Astrocyte (in vitro differentiated cells and primary cell): ENCODE measurements around the gene IGF2BP2. TPM values are rescaled to one million over a fixed set of nuclear protein-coding genes. Genes with fewer than 3 reads are reported as not detected.
"Not testable (repeated sequence)": the region's sequence is repeated elsewhere in the genome, so short reads cannot be mapped to it uniquely, and the experiment has no call there.

Experiments
- DNase-seq: peaks from one replicate; pipeline ENCODE4 v3.0.0-alpha.2; 2010; ENCODE audit warnings: low read depth
- FAIRE-seq: peaks from 2 replicates; lab custom pipeline; 2011; peaks lifted over from hg19 to GRCh38; lab: Jason Lieb, UNC
- H2AFZ ChIP-seq: 2 replicates; pipeline ENCODE4 v1.6.0; 2012; ENCODE audit warnings: low read depth, low read length, inconsistent platforms
- H3K27ac ChIP-seq: 2 replicates; pipeline ENCODE4 v1.5.1; 2011; ENCODE audit warnings: low read depth, low read length, inconsistent platforms
- H3K27me3 ChIP-seq: 2 replicates; pipeline ENCODE4 v1.6.0; 2011; ENCODE audit warnings: low read length, inconsistent platforms; ENCODE audit not compliant: insufficient read depth
- H3K36me3 ChIP-seq: 2 replicates; pipeline ENCODE4 v1.5.1; 2011; ENCODE audit warnings: low read length, inconsistent platforms; ENCODE audit not compliant: insufficient read depth
- H3K4me1 ChIP-seq: 2 replicates; pipeline ENCODE4 v1.5.1; 2011; ENCODE audit warnings: low read length, inconsistent platforms; ENCODE audit not compliant: insufficient read depth
- H3K4me2 ChIP-seq: 2 replicates; pipeline ENCODE4 v1.6.0; 2012; ENCODE audit warnings: low read length, inconsistent platforms
- H3K4me3 ChIP-seq: 2 replicates; pipeline ENCODE4 v1.5.1; 2011; ENCODE audit warnings: low read depth, mild to moderate bottlenecking, low read length, inconsistent platforms; ENCODE audit not compliant: insufficient read depth
- H3K79me2 ChIP-seq: 2 replicates; pipeline ENCODE4 v1.6.0; 2012; ENCODE audit warnings: mild to moderate bottlenecking, low read length, inconsistent platforms; ENCODE audit not compliant: insufficient read depth
- H3K9ac ChIP-seq: 2 replicates; pipeline ENCODE4 v1.6.0; 2012; ENCODE audit warnings: mild to moderate bottlenecking, low read length, inconsistent platforms
- H3K9me3 ChIP-seq: 2 replicates; pipeline ENCODE4 v1.5.1; 2012; ENCODE audit warnings: low read depth, mild to moderate bottlenecking, low read length, inconsistent platforms; ENCODE audit not compliant: insufficient read depth
- H4K20me1 ChIP-seq: 2 replicates; pipeline ENCODE4 v1.6.0; 2012; ENCODE audit warnings: low read length, inconsistent platforms; ENCODE audit not compliant: insufficient read depth
- H3K27ac Mint-ChIP-seq: one replicate; pipeline ENCODE4 v1.8.0; 2021; ENCODE audit warnings: mild to moderate bottlenecking, mixed read lengths; ENCODE audit not compliant: unreplicated experiment
- H3K27me3 Mint-ChIP-seq: one replicate; pipeline ENCODE4 v1.8.0; 2021; ENCODE audit warnings: low read depth, mixed read lengths; ENCODE audit not compliant: unreplicated experiment
- H3K36me3 Mint-ChIP-seq: one replicate; pipeline ENCODE4 v1.8.0; 2021; ENCODE audit warnings: low read depth, mixed read lengths; ENCODE audit not compliant: unreplicated experiment
- H3K4me1 Mint-ChIP-seq: one replicate; pipeline ENCODE4 v1.8.0; 2021; ENCODE audit warnings: low read depth, mixed read lengths; ENCODE audit not compliant: unreplicated experiment
- H3K4me3 Mint-ChIP-seq: one replicate; pipeline ENCODE4 v1.8.0; 2021; ENCODE audit warnings: mild to moderate bottlenecking, moderate library complexity, mixed read lengths; ENCODE audit not compliant: unreplicated experiment
- H3K9me3 Mint-ChIP-seq: one replicate; pipeline ENCODE4 v1.8.0; 2021; ENCODE audit warnings: mild to moderate bottlenecking, mixed read lengths; ENCODE audit not compliant: unreplicated experiment
- EZH2 ChIP-seq: IDR thresholded peaks from 2 replicates; pipeline ENCODE4 v1.6.1; 2012; ENCODE audit warnings: mild to moderate bottlenecking, low read length, inconsistent platforms; ENCODE audit not compliant: insufficient read depth
- total RNA-seq: library from RNA; stranded (reverse); gene quantifications from 2 replicates; pipeline ENCODE4 v1.2.1, GENCODE V29; 2021
- TF ChIP-seq, protein P1 (sequence below): IDR thresholded peaks from 2 replicates; pipeline ENCODE4 v1.5.1; 2011; ENCODE audit warnings: low read depth, mild to moderate bottlenecking, inconsistent platforms, low read length, moderate library complexity; ENCODE audit not compliant: insufficient read depth

IGF2BP2 gene
- total RNA-seq, 1 donor from 2014 or later = 162 TPM

GRCh38 chr3:185778094-185778493 is 46.7 kb downstream of the IGF2BP2 start:
- H3K9ac ChIP-seq = no peak overlapping the region
- FAIRE-seq (no peak), DNase-seq (no peak)
- no peaks in the 10 kb centered on the region for H3K36me3 ChIP-seq
- peaks cover 24% of the 10 kb centered on the region for H3K4me1 ChIP-seq
- Mint-ChIP-seq H3K4me3 (no peak overlapping the region), H3K27ac (no peak overlapping the region), H3K36me3 (peaks cover 4% of the 10 kb centered on the region), H3K9me3 (peaks cover 2% of the 10 kb centered on the region), H3K27me3 (no peaks in the 10 kb centered on the region), H3K4me1 (peaks cover 58% of the 10 kb centered on the region)
- H3K4me2 ChIP-seq = no peak overlapping the region
- peaks cover 91% of the 10 kb centered on the region for H3K79me2 ChIP-seq
- no peaks in the 10 kb centered on the region for H3K9me3 ChIP-seq
- H3K4me3 ChIP-seq = no peak overlapping the region
- H3K27me3 ChIP-seq = no peaks in the 10 kb centered on the region
- peaks cover 99% of the 10 kb centered on the region for H4K20me1 ChIP-seq
- H3K27ac ChIP-seq = no peak overlapping the region
- H2AFZ ChIP-seq = no peak overlapping the region
- TF ChIP-seq, protein P1, sequence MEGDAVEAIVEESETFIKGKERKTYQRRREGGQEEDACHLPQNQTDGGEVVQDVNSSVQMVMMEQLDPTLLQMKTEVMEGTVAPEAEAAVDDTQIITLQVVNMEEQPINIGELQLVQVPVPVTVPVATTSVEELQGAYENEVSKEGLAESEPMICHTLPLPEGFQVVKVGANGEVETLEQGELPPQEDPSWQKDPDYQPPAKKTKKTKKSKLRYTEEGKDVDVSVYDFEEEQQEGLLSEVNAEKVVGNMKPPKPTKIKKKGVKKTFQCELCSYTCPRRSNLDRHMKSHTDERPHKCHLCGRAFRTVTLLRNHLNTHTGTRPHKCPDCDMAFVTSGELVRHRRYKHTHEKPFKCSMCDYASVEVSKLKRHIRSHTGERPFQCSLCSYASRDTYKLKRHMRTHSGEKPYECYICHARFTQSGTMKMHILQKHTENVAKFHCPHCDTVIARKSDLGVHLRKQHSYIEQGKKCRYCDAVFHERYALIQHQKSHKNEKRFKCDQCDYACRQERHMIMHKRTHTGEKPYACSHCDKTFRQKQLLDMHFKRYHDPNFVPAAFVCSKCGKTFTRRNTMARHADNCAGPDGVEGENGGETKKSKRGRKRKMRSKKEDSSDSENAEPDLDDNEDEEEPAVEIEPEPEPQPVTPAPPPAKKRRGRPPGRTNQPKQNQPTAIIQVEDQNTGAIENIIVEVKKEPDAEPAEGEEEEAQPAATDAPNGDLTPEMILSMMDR = no peak
- TF ChIP-seq EZH2 = no peak

DNA sequence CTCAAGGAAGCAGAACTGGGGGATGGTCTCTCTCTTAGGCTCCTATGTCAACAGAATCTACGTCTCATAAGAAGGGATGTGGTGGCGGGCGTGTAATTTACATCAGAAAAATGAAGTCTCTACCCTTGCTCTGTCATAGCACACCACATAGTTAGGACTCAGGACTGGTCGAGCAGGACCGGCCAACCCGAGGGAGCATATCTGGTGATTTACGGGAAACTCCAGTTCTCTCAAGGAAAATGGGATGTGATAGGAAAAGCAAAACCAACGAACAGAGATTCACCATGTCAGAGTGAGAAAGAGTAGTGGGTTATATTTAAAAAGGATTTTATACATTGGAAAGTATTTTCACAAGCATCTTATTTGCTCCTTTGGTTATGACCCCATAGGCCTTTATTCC is 54.7 kb downstream of the IGF2BP2 start:
- H3K79me2 ChIP-seq = peaks cover 95% of the 10 kb centered on the region
- no peaks in the 10 kb centered on the region for H3K9me3 ChIP-seq
- no peak overlapping the region for H2AFZ ChIP-seq
- no peak overlapping the region for H3K27ac Mint-ChIP-seq
- peaks cover 57% of the 10 kb centered on the region for H3K4me1 Mint-ChIP-seq
- no peak for DNase-seq
- H4K20me1 ChIP-seq = peaks cover 89% of the 10 kb centered on the region
- FAIRE-seq = no peak
- no peak overlapping the region for H3K9ac ChIP-seq
- H3K4me2 ChIP-seq = no peak overlapping the region
- H3K4me1 ChIP-seq = peaks cover 10% of the 10 kb centered on the region
- peaks cover 3% of the 10 kb centered on the region for H3K36me3 Mint-ChIP-seq
- H3K27me3 Mint-ChIP-seq = no peaks in the 10 kb centered on the region
- TF ChIP-seq, protein P1 = no peak
- TF ChIP-seq EZH2 = no peak
- peaks cover 4% of the 10 kb centered on the region for H3K9me3 Mint-ChIP-seq
- no peak overlapping the region for H3K4me3 ChIP-seq
- H3K4me3 Mint-ChIP-seq = no peak overlapping the region
- H3K27me3 ChIP-seq = no peaks in the 10 kb centered on the region
- no peaks in the 10 kb centered on the region for H3K36me3 ChIP-seq
- H3K27ac ChIP-seq = no peak overlapping the region

DNA sequence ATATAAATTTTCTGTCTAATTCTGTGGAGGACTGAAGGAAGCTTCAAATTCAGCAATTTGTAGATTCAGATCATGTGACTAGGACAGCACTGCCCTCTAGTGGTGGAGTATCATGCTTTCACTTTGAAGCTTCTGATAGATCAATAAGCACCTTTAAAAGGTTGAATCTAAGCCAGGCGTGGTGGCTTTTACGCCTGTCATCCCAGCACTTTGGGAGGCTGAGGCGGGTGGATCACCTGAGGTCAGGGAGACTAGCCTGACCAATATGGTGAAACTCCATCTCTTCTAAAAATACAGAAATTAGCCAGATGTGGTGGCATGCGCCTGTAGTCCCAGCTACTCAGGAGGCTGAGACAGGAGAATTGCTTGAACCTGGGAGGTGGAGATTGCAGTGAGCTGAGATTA is 56.3 kb downstream of the IGF2BP2 start:
- TF ChIP-seq, protein P1 = peak; percentile 63
- H3K9me3 ChIP-seq, H3K27me3 Mint-ChIP-seq, H3K9ac ChIP-seq, FAIRE-seq, H3K36me3 ChIP-seq, H3K27me3 ChIP-seq, H3K9me3 Mint-ChIP-seq, H3K27ac ChIP-seq, H3K4me2 ChIP-seq, H3K36me3 Mint-ChIP-seq, H3K4me3 ChIP-seq, H3K27ac Mint-ChIP-seq, H2AFZ ChIP-seq, H3K4me3 Mint-ChIP-seq: not testable (repeated sequence)
- H3K4me1 ChIP-seq = peaks cover 18% of the 10 kb centered on the region
- H3K79me2 ChIP-seq = peaks cover 97% of the 10 kb centered on the region
- peaks cover 88% of the 10 kb centered on the region for H4K20me1 ChIP-seq
- DNase-seq = peak; percentile 24
- peaks cover 61% of the 10 kb centered on the region for H3K4me1 Mint-ChIP-seq
